Heart left ventricle (tissue), 13 donors: ENCODE data around the gene LPCAT2.
A peak's percentile ranks its signal among the peaks of the same experiment; 100 is the strongest.

Experiments used
- CTCF ChIP-seq, 12 donors: fragments of 200-600 bp; sonication (generic) in 4 of 12; IDR thresholded peaks; one replicate each; pipeline versions ENCODE4 v1.5.0 to v1.8.0; 2018 to 2022; ENCODE audit warnings: antibody characterized with exemption in 12 of 12, mild to moderate bottlenecking in 5 of 12
- POLR2A ChIP-seq, 2 donors: fragments of 450-650 bp; IDR thresholded peaks; one replicate each; pipeline ENCODE4 v1.6.1; 2017; ENCODE audit warnings: antibody characterized with exemption in 2 of 2, mild to moderate bottlenecking in 2 of 2, moderate library complexity in 2 of 2
- donor health status: ischemic (EF 13 %, LVEDD 7.1; RV severe dilation, severe dysfunction).
- donor health status: DM: no; HTN: yes; CAD: no.
- donor health status: DM: no; HTN: no; CAD: no.
- donor health status: ischemic (EF 25% LVEDD 6.9; RV normal size, moderate dysfunction).
- donor health status: ischemic (EF 25% LVEDD 5.7; RV mildly dilated, moderate dysfunction).
- donor health status: ischemic (EF 35%, LVEDD 5.7; RV mildly dilated, moderate dysfunction).
- donor health status: nonischemic (EF 11% LVEDD 7.7; RV severe dilation, severe dysfunction).
- donor health status: DM: yes; HTN: yes; CAD: no.
- donor health status: PGD.
- donor health status: ischemic (EF 29% LVEDD 5.4; RV normal size, mild dysfunction).
- donor health status: nonischemic (EF 23%, LVEDD 6.1; RV moderate dilation, normal function).

- no peak for TF ChIP-seq POLR2A (IDR thresholded peaks at IDR 0.05)
- TF ChIP-seq CTCF (IDR thresholded peaks at IDR 0.05): peak in 11 of 12 donors; percentile 27 to 67 (median 46)
These were observed 13.9 kb upstream of the LPCAT2 start for GRCh38 chr16:55494994-55495421.
